H1 (cell line): ENCODE results near the gene ZNF366. TPM values are rescaled to one million over a fixed set of nuclear protein-coding genes. Genes with fewer than 3 reads are reported as not detected.

Experiments
- CTCF ChIA-PET: fragments of 300-600 bp; sonication (Branson Sonifier 250); formaldehyde crosslinking; loops from one replicate; lab custom pipeline; 2021; ENCODE audit not compliant: partially characterized antibody; lab: Charles Lee
- POLR2A ChIA-PET: fragments of 300-600 bp; sonication (Branson Sonifier 250); formaldehyde crosslinking; loops from one replicate; lab custom pipeline; 2021; ENCODE audit warnings: inconsistent platforms; ENCODE audit not compliant: partially characterized antibody; lab: Charles Lee
- DNase-seq, 2 experiments: peaks; one replicate each; pipeline versions ENCODE4 v3.0.0 to v3.0.0-alpha.2; 2010 to 2022; ENCODE audit warnings: low spot score in 2 of 2, low read depth in 1 of 2, mixed read lengths in 1 of 2
- FAIRE-seq: peaks from 2 replicates; lab custom pipeline; 2011; peaks lifted over from hg19 to GRCh38; lab: Jason Lieb, UNC
- H2AFZ ChIP-seq: 2 replicates; pipeline ENCODE4 v1.8.1; 2012; ENCODE audit warnings: low read length, inconsistent platforms
- H2AK5ac ChIP-seq: 2 replicates; pipeline ENCODE4 v1.6.1; 2013; ENCODE audit warnings: low read depth, low read length
- H2BK120ac ChIP-seq: replicated peaks from 2 replicates; pipeline ENCODE3; 2013; ENCODE audit warnings: low read depth, low read length, inconsistent platforms
- H2BK12ac ChIP-seq: 2 replicates; pipeline ENCODE4 v1.6.1; 2013; ENCODE audit warnings: low read depth, low read length
- H2BK15ac ChIP-seq: 2 replicates; pipeline ENCODE4 v1.6.1; 2013; ENCODE audit warnings: low read length
- H2BK20ac ChIP-seq: 2 replicates; pipeline ENCODE4 v1.6.1; 2013; ENCODE audit warnings: low read length
- H2BK5ac ChIP-seq: 2 replicates; pipeline ENCODE4 v1.6.1; 2013; ENCODE audit warnings: low read depth, low read length
- H3K14ac ChIP-seq: 2 replicates; pipeline ENCODE4 v1.6.1; 2013; ENCODE audit warnings: inconsistent platforms; ENCODE audit not compliant: insufficient read length
- H3K18ac ChIP-seq: 2 replicates; pipeline ENCODE4 v1.6.1; 2013; ENCODE audit warnings: low read length; ENCODE audit errors: extremely low read depth
- H3K23ac ChIP-seq: 2 replicates; pipeline ENCODE4 v1.6.1; 2013; ENCODE audit warnings: inconsistent platforms; ENCODE audit not compliant: insufficient read length
- H3K23me2 ChIP-seq: 2 replicates; pipeline ENCODE4 v1.6.1; 2013; ENCODE audit warnings: low read depth, low read length
- H3K27ac ChIP-seq: 2 replicates; pipeline ENCODE4 v1.6.1; 2011; ENCODE audit warnings: low read depth, low read length, inconsistent platforms
- H3K27me3 ChIP-seq, 4 experiments: replicated peaks in 1 of 4; 1 replicate in 1 of 4; 2 replicates in 3 of 4; pipeline versions ENCODE4 v1.6.1 to v1.8.1; 2011 to 2013; ENCODE audit warnings: low read length in 3 of 4, mild to moderate bottlenecking in 3 of 4, inconsistent platforms in 2 of 4, mixed read lengths in 2 of 4, moderate library complexity in 1 of 4; ENCODE audit not compliant: control insufficient read depth in 3 of 4, insufficient read depth in 3 of 4; ENCODE audit errors: extremely low read depth in 1 of 4
- H3K36me3 ChIP-seq, 4 experiments: 2 replicates each; pipeline versions ENCODE4 v1.6.1 to v1.8.1; 2011 to 2013; ENCODE audit warnings: mild to moderate bottlenecking in 4 of 4, low read length in 3 of 4, moderate library complexity in 2 of 4, control low read depth in 1 of 4, inconsistent platforms in 1 of 4; ENCODE audit not compliant: insufficient read depth in 4 of 4, control insufficient read depth in 2 of 4
- H3K4ac ChIP-seq: replicated peaks from 2 replicates; pipeline ENCODE3; 2013; ENCODE audit warnings: low read length, low read depth, mixed read lengths, inconsistent platforms; ENCODE audit not compliant: insufficient read length
- H3K4me1 ChIP-seq, 4 experiments: replicated peaks in 1 of 4; 1 replicate in 1 of 4; 2 replicates in 3 of 4; pipeline versions ENCODE4 v1.6.1 to v1.8.1; 2011 to 2013; ENCODE audit warnings: low read length in 3 of 4, inconsistent platforms in 2 of 4, mixed read lengths in 1 of 4; ENCODE audit not compliant: insufficient read depth in 4 of 4, control insufficient read depth in 3 of 4
- H3K4me2 ChIP-seq, 2 experiments: 2 replicates each; pipeline versions ENCODE4 v1.6.1 to v1.8.1; 2011 to 2013; ENCODE audit warnings: low read depth in 2 of 2, low read length in 2 of 2, control low read depth in 1 of 2, inconsistent platforms in 1 of 2, mild to moderate bottlenecking in 1 of 2; ENCODE audit not compliant: insufficient read depth in 1 of 2
- H3K4me3 ChIP-seq, 4 experiments: fragments of 200-600, 300-600 bp in 1 of 4; sonication (generic), shearing (Covaris generic), sonication (Bioruptor Twin) in 1 of 4; 2 replicates each; pipeline versions ENCODE4 v1.5.1 to v1.8.1; 2011 to 2016; ENCODE audit warnings: low read length in 4 of 4, low read depth in 3 of 4, control low read depth in 2 of 4, inconsistent platforms in 2 of 4, mild to moderate bottlenecking in 2 of 4, mixed read lengths in 1 of 4, moderate library complexity in 1 of 4; ENCODE audit not compliant: insufficient read depth in 2 of 4; ENCODE audit errors: extremely low read depth in 1 of 4
- H3K56ac ChIP-seq: replicated peaks from 2 replicates; pipeline ENCODE3; 2013; ENCODE audit warnings: low read depth, mild to moderate bottlenecking, mixed read lengths, low read length, inconsistent platforms; ENCODE audit not compliant: insufficient read length
- H3K79me1 ChIP-seq: 2 replicates; pipeline ENCODE4 v1.6.1; 2013; ENCODE audit warnings: low read depth, low read length, control low read depth
- H3K79me2 ChIP-seq, 2 experiments: 2 replicates each; pipeline versions ENCODE4 v1.6.1 to v1.8.1; 2012 to 2013; ENCODE audit warnings: low read length in 2 of 2, mild to moderate bottlenecking in 2 of 2, inconsistent platforms in 1 of 2; ENCODE audit not compliant: insufficient read depth in 2 of 2, control insufficient read depth in 1 of 2
- H3K9ac ChIP-seq, 4 experiments: replicated peaks in 1 of 4; 1 replicate in 1 of 4; 2 replicates in 3 of 4; pipeline versions ENCODE4 v1.6.1 to v1.8.1; 2011 to 2013; ENCODE audit warnings: low read depth in 3 of 4, low read length in 3 of 4, control low read depth in 2 of 4, mild to moderate bottlenecking in 2 of 4, moderate library complexity in 2 of 4, inconsistent platforms in 1 of 4; ENCODE audit errors: extremely low read depth in 1 of 4
- H3K9me3 ChIP-seq, 2 experiments: 2 replicates each; pipeline versions ENCODE4 v1.6.1 to v1.8.1; 2012 to 2013; ENCODE audit warnings: mild to moderate bottlenecking in 2 of 2, moderate library complexity in 2 of 2, control low read depth in 1 of 2, inconsistent platforms in 1 of 2, low read depth in 1 of 2, low read length in 1 of 2, mixed read lengths in 1 of 2; ENCODE audit not compliant: insufficient read depth in 2 of 2
- H4K20me1 ChIP-seq, 2 experiments: replicated peaks in 1 of 2; 2 replicates each; pipeline versions ENCODE3 to v1.8.1; 2011 to 2013; ENCODE audit warnings: inconsistent platforms in 2 of 2, low read length in 2 of 2, mild to moderate bottlenecking in 1 of 2; ENCODE audit not compliant: insufficient read depth in 2 of 2, control insufficient read depth in 1 of 2
- H4K5ac ChIP-seq: 2 replicates; pipeline ENCODE4 v1.6.1; 2013; ENCODE audit warnings: low read length, low read depth, mixed read lengths, inconsistent platforms; ENCODE audit not compliant: insufficient read length
- H4K8ac ChIP-seq: 2 replicates; pipeline ENCODE4 v1.8.0; 2013; ENCODE audit warnings: mild to moderate bottlenecking, moderate library complexity, low read length, inconsistent platforms; ENCODE audit not compliant: insufficient read depth; ENCODE audit errors: extremely low read depth
- H4K91ac ChIP-seq: replicated peaks from 2 replicates; pipeline ENCODE3; 2013; ENCODE audit warnings: low read length, mixed read lengths, inconsistent platforms; ENCODE audit not compliant: insufficient read length
- MAX ChIP-seq: IDR thresholded peaks from 2 replicates; pipeline ENCODE4 v1.6.1; 2012; ENCODE audit warnings: inconsistent platforms
- SRF ChIP-seq: IDR thresholded peaks from 2 replicates; pipeline ENCODE4 v1.6.1; 2011; ENCODE audit warnings: mild to moderate bottlenecking, low read depth, low read length, moderate library complexity
- WGBS, 2 experiments: shearing (Covaris generic) in 1 of 2; methylation state at CpG; one replicate each; pipeline versions ENCODE4 v1.1.6 to v1.1.7; 2013 to 2015; ENCODE audit warnings: low lambda C conversion rate in 2 of 2, mixed read lengths in 2 of 2, inconsistent platforms in 1 of 2, low coverage in 1 of 2, missing lambda C conversion rate in 1 of 2; ENCODE audit not compliant: insufficient replicate concordance in 2 of 2, insufficient coverage in 1 of 2, insufficient read length in 1 of 2; ENCODE audit errors: extremely low coverage in 1 of 2, missing lambda C conversion rate in 1 of 2; 5-methylcytosine and 5-hydroxymethylcytosine counted together
- polyA plus RNA-seq, 7 experiments: library from polyadenylated mRNA; depleted of rRNA in 3 of 7; stranded (reverse) in 5 of 7; unstranded in 2 of 7; fragments of >200 nt in 5 of 7; fragments of 200-250 nt in 2 of 7; gene quantifications; 1 replicate in 5 of 7; 2 replicates in 1 of 7; 4 replicates in 1 of 7; pipeline versions ENCODE4 v1.2.1 to v1.2.3, GENCODE V29; 2011 to 2013; ENCODE audit warnings: missing spikeins in 2 of 7, mixed read lengths in 2 of 7
- total RNA-seq: library from RNA; stranded (reverse); fragmentation: NEBNext Ultra II Directional; extraction: Animal tissue kit (Norgen Biotek cat#: 25700); gene quantifications from 2 replicates; pipeline ENCODE4 v1.2.1, GENCODE V29; 2021

Gene ZNF366
- total and polyA plus RNA-seq, 2 of the 8 experiments (the other 6 are each of a cell fraction or from before 2014, with no cell fraction given), result not detected

- DNase-seq (no peak), FAIRE-seq (no peak)
- Histone ChIP-seq H3K23me2 (no peaks in the 10 kb centered on the region), H2BK20ac (no peak overlapping the region), H3K23ac (no peak overlapping the region), H2BK120ac (no peak overlapping the region), H2AFZ (peak overlapping the region; percentile 93), H2BK12ac (0 out of 2 replicates have a peak overlapping the region, but pooled peaks have one; percentile 65), H3K56ac (no peak overlapping the region), H3K14ac (no peak overlapping the region), H4K5ac (peak overlapping the region; percentile 12), H3K9me3 (no peaks in the 10 kb centered on the region), H3K27ac (no peak overlapping the region), H3K79me2 (no peaks in the 10 kb centered on the region), H3K79me1 (0 out of 2 replicates have a peak, but pooled peaks cover 3% of the 10 kb centered on the region), H3K4me3 (peak overlapping the region in 1 of 4 experiments; percentile 17; a peak in 1 of 8 replicates), H3K27me3 (no peaks in the 10 kb centered on the region), H3K36me3 (no peaks in the 10 kb centered on the region), H4K20me1 (no peaks in the 10 kb centered on the region), H2AK5ac (no peak overlapping the region; the same call in 1 of the 2 replicates), H3K4ac (no peak overlapping the region), H2BK15ac (no peak overlapping the region), H3K4me2 (peak overlapping the region in 1 of 2 experiments; percentile 28; a peak in 2 of 4 replicates), H3K9ac (no peak overlapping the region), H4K8ac (no peak overlapping the region), H2BK5ac (peak overlapping the region; percentile 62; the same call in 1 of the 2 replicates), H4K91ac (no peak overlapping the region), H3K18ac (peak overlapping the region; percentile 72; the same call in 1 of the 2 replicates), H3K4me1 (peaks cover 0 to 10% (median 6%) of the 10 kb centered on the region in 4 experiments; a peak in 2 of 7 replicates)
- 74% methylated on average over 6 of the region's 6 CpGs; no CpG with 5 or more reads in 1 of the 2 experiments for WGBS, 2 experiments
- ChIA-PET CTCF (no interaction called here), POLR2A (no interaction called here)
- TF ChIP-seq SRF, result no peak
- peak; percentile 18; the same call in 1 of the 2 replicates for TF ChIP-seq MAX
Measured at GRCh38 chr5:72485430-72485974, 21.7 kb downstream of the ZNF366 start.
